ENCODE data around the gene ANKRD17.

Gene ANKRD17

DNA sequence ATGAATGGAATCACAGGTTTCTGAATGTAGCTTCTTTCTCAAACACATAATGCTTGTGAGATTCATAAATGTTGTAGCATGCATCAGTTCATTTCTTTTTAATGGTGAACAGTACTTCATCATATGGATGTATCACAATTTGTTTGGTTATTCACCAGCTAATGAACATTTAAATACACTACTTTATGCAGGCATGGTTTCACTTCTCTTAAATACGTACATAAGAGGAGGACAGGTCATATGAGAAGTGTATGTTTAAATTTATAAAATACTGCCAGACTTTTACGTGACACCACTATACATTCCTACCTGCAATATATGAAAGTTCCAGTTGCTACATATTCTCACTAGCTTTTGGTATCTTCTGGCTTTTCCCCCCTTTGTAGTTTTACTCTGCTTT is 65.4 kb downstream of the ANKRD17 start:
- no peak for DNase-seq

GRCh38 chr4:73189274-73189810 is 69.3 kb downstream of the ANKRD17 start:
- DNase-seq = no peak

DNA sequence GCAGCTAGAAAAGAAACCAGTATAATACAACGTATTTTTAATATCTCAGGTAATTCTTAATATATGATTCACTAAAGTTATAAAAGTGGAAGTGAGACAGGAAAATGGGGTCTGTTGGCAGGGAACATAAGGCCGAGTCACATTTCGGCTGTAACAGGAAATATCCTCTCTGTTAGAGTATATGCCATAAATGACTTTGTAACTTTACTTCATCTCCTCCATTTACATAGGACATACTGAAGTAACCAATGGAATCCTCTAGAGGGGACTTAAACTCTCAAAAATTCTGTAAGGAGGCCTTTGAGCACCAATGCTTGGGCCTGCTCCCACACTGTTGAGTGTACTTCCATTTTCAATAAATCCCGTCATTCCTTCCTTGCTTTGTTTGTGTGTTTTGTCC is 71.3 kb downstream of the ANKRD17 start:
- DNase-seq = no peak

- DNase-seq = no peak
These were observed 72.7 kb downstream of the ANKRD17 start for GRCh38 chr4:73185903-73186302.

GRCh38 chr4:73181231-73181630 is 77.4 kb downstream of the ANKRD17 start:
- DNase-seq = no peak

- DNase-seq = no peak
These were observed 80.2 kb downstream of the ANKRD17 start for GRCh38 chr4:73178389-73178788.

GRCh38 chr4:73172161-73172560 is 86.4 kb downstream of the ANKRD17 start:
- DNase-seq = no peak

- no peak for DNase-seq
These were observed 87.9 kb downstream of the ANKRD17 start for GRCh38 chr4:73170518-73171198.

GRCh38 chr4:73166212-73166611 is 92.4 kb downstream of the ANKRD17 start:
- no peak for DNase-seq

GRCh38 chr4:73161527-73162185 is 96.9 kb downstream of the ANKRD17 start:
- no peak for DNase-seq

GRCh38 chr4:73156394-73156793 is 102.2 kb downstream of the ANKRD17 start:
- no peak for DNase-seq

DNA sequence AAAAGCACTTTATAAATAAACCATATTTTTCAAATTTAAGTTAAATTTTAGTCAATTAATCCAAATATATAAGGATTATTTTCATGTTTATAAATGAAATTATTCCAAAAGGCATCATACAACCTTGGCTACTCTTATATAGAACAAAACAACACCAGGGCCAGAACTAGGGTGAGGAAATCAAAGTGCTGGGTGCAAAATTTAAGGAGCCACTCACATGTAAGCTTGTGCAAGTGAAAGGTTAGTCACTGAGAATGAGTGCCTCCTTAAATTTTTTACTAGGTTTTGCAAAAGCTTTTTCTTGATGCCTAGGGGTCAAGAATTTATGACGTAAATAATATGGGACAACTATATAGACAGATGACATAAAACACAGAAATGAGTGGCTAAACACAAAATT is 105.7 kb downstream of the ANKRD17 start:
- DNase-seq = no peak

DNA sequence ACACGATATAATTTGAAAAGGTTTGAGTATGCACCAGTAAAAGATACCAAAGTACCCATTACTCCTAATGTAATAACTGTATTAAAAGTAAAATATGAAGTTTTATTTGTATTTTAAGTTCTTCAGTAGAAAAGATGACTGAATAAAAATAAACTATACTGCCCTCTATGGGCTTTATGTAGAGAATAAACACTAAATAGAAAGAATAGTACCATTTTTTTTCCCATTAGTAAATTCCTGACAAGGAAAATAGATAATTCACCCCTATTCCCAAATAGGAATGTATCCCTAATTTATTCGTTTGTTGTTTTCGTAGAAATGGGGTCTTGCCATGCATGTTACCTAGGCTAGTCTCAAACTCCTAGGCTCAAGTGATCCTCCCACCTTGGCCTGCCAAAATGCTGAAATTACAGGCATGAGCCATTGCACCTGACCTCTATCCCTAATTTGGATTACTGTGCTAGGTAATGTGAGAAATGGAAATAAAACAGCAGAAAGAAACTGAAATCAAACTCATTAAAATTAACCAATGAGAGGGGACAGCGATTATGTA is 115.5 kb downstream of the ANKRD17 start:
- DNase-seq = no peak

DNA sequence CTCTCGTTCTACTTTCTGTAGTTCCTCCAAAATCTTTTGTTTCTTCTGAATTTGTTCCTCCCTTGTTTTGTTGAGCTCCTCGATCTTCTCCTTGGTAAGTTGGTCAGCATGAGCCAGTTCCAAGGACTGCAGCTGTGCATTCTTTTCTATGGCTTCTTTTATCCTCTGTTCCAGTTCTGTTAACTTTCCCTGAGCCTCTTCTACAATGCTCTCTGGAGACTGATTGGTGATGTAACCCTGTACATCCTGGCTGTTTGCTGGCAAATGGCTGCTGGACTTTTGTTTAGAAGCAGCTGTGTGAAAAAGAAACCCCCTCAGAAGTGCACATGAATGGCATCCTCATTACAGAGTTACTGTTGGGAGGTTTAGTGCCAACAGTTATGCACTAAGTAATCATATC is 118.6 kb downstream of the ANKRD17 start:
- DNase-seq = no peak

GRCh38 chr4:73139245-73139644 is 119.4 kb downstream of the ANKRD17 start:
- no peak for DNase-seq

DNA sequence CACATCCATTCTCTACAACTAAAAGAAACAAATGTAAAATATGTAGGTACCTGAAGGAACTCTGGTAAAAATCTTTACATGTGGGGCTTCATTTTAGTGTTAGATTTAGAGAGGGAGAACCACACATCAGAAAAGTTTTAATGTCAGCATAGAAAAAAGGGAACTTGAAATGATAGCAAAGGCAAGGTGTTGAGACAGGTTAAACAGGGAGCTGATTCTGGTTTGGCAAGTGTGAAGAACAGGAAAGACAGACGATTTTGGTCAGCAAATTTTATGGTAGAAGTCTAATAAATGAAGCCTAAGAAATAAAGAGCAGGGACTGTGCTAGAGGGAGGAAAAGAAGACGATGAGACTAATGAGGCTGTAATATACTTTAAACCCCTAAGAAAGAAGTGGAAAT is 121.5 kb downstream of the ANKRD17 start:
- DNase-seq = no peak

DNA sequence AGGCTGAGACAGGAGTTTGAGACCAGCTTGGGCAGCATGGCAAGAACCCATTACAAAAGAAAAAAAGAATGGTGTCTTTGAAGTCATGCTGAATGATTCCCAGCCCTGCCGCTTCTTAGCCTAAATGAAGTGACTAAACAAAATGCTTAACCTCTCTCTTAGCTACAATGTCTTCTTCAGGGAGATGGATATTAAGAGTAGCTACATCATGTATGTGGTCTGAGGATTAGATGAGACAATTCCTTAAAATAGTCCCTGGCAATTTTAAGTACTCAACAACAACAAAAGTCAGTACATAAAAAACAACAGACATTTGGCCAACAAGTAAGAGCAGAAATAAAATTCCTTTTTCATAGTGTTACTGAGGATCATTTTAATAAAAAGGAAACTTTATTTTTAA is 124.8 kb downstream of the ANKRD17 start:
- no peak for DNase-seq

- no peak for DNase-seq
These were observed 127.3 kb downstream of the ANKRD17 start for GRCh38 chr4:73131281-73131680.

GRCh38 chr4:73129319-73129718 is 129.3 kb downstream of the ANKRD17 start:
- no peak for DNase-seq

- DNase-seq = no peak
These were observed 130.7 kb downstream of the ANKRD17 start for GRCh38 chr4:73127839-73128453.

DNA sequence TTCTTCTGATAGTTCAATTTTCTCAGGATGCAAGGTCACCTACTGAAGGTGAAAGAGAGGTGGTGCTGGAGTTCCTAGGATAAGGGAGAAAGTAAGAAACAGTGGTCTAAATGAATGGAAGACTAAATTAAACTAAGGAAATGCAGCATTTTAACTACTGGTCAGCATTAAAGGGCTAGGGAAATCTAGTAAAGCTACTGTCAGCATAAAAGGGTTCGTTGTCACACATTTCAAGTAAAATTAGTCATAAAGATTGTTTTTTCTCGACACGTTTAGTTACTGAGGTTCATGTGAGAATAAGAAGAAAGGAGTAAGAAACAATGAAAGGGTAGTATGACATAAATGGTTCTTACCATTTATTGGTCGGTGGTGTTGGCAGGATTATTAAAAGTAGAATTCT is 149.1 kb downstream of the ANKRD17 start:
- DNase-seq = no peak

- no peak for DNase-seq
These were observed 153.9 kb downstream of the ANKRD17 start for GRCh38 chr4:73104695-73105094.

DNA sequence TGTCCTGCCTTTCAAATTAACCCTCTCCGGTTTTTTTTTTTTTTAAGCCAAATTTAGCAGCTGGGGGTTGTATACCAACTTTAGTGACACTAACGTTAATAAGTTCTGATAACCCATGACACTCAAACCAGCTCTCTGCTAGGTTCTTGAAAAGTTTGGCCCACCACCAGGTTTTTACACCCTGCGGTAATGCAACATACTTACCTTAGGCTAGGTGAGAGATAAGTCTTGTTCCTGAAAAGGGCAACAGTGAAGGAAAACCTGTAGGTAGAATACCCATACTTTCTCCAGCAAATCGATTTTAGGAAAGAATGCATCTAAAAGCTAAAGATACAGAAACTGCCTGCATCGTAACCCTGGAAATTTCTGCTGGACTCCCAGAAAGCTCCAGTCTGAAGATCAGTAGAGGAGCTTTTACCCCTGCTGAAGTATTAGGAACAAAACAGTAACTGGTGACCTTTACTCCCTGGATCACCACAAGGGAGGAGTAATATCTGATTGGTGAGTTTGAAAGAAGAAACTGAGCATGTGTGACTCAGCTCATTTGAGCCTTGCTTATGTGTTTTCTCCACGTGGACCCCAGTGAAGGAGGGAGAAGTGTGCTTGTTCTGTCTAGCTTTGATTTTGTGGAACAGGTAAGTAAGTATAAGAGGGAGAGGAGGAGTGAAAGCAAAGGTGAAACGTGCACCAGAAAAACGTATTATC is 154.6 kb downstream of the ANKRD17 start:
- DNase-seq = no peak
